HAP-1 (cell line): ENCODE results near the gene TOR1A.

Experiments
- DNase-seq, 2 experiments: peaks; one replicate each; pipeline ENCODE4 v3.0.0-alpha.2; 2016 to 2020; ENCODE audit warnings: low spot score in 2 of 2
- H3K27me3 ChIP-seq: fragments of 250-450 bp; sonication (Bioruptor Pico); 2 replicates; pipeline ENCODE4 v1.5.1; 2020; ENCODE audit warnings: low read depth, mild to moderate bottlenecking, moderate library complexity
- H3K36me3 ChIP-seq: fragments of 250-450 bp; sonication (Bioruptor Pico); replicated peaks from 2 replicates; pipeline ENCODE4 v1.5.1; 2020; ENCODE audit warnings: mild to moderate bottlenecking
- H3K4me1 ChIP-seq: fragments of 250-450 bp; sonication (Bioruptor Pico); 2 replicates; pipeline ENCODE4 v1.5.1; 2020; ENCODE audit warnings: mild to moderate bottlenecking
- H3K4me3 ChIP-seq: fragments of 250-450 bp; sonication (Bioruptor Pico); 2 replicates; pipeline ENCODE4 v1.5.1; 2020; ENCODE audit warnings: mild to moderate bottlenecking, moderate library complexity
- H3K9me3 ChIP-seq: fragments of 250-450 bp; sonication (Bioruptor Pico); 2 replicates; pipeline ENCODE4 v1.5.1; 2020; ENCODE audit warnings: mild to moderate bottlenecking, moderate library complexity
- in situ Hi-C: fragments of 300-500 bp; cut with MboI; formaldehyde crosslinking; loops from 3 replicates; pipeline ENCODE4 v1.14.3; 2020; ENCODE audit warnings: low sequenced_read_pairs, inconsistent platforms, mixed read lengths

TOR1A gene

DNA sequence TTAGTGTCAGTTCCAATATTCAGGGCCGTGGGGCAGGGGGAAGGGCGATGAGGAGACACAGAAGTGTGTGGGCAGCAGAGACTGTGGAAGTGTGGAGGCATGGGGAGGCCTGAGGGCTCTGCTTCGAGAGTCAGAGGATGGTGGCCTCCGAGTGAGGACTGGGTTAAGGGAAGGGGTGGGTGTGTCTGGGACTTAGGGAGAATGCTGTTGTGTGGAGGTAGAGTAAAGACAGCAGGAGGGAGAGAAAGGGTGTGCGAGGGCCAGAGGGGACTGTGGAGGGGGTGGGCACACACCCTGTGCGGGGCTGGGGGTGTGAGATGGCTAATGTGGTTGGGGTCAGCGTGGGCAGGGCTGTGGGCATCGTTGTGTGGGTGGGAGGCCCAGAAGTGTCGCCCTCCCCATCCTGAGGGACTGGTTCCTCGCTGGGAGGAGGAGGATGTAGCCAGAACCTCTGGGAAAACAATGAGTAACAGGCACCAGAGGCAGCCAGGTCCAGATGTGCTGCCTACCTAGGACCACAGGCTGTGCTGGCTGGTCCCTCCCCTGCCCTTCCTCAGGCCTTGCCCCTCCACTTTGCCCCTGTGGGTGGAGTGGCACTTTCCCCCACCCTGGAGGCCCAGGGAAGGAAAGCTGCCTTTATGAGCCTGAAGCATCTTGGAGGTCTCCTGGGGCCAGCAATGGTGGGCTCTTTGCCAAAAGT is 15.5 kb upstream of the TOR1A start:
- H3K27me3 ChIP-seq = no peaks in the 10 kb centered on the region
- DNase-seq = no peak
- no peaks in the 10 kb centered on the region for H3K36me3 ChIP-seq
- no peak overlapping the region for H3K4me3 ChIP-seq
- in situ Hi-C loops = no loop called here
- peaks cover 11% of the 10 kb centered on the region for H3K4me1 ChIP-seq
- H3K9me3 ChIP-seq = no peaks in the 10 kb centered on the region

DNA sequence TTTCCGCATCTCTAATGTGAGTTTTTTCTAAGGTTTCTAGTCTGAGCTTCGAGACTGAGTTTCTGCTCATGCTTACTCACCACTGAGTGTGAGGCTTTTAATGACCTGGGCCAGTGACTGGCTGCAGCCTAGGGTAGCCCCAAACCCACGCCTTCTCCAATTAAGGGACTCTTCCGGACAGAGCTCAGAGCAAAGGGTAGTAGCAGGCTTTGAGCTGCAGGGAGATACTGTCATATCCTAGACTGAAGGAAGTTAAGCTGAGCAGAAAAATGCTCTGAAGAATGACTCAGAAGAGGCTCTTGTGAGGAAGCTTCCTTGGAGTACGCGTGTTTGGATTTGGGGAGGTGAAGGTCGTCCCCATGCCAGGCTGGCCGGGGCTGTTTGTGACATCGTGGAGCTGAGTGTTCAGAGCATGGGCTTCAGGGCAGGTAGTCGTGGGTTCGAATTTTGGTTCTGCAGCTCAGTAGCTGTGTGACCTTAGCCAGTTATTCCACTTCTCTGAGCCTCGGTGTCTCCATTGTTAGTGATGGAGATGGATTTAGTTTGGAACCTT is 14.8 kb upstream of the TOR1A start:
- in situ Hi-C loops = no loop called here
- DNase-seq = no peak
- no peaks in the 10 kb centered on the region for H3K27me3 ChIP-seq

DNA sequence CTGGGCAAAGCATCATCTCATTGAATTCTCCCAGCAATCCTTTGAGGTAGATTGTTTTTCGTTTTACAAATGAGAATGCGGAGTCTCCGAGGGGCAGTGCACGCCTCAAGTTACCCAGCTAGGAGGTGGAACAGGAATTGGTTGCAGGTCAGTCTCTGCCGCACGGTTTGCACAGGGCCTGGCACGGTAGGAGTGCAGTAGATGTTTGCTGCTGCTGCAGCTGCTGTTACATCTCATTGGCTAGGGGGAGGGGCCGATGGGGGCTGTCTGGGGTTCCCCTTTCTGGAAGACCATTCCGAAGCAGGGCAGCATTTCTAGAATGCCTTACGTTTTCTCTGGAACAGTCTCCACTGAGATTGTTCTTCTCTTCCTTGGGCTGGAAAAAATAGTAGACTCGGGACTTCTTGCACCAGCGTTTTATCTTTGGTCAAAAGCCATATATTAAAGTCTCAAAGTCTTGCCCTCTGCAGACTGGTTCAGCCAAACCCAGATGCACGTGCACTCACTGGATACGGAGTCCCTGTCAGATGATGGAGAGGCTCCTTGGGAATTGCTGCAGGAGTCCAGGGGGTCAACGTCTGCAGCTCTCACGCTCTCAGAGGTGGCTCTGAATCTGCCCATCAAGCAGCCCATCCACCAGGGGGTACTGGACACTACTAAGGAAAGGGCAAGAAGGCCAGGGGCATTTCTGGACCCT is 12.5 kb upstream of the TOR1A start:
- in situ Hi-C loops = no loop called here
- no peak for DNase-seq
- Histone ChIP-seq H3K9me3 (no peaks in the 10 kb centered on the region), H3K4me3 (peak overlapping the region; percentile 84), H3K27me3 (no peaks in the 10 kb centered on the region), H3K4me1 (peaks cover 15% of the 10 kb centered on the region), H3K36me3 (peaks cover 19% of the 10 kb centered on the region)

More for the DNA sequence above, 14.8 kb upstream of the TOR1A start:
- Histone ChIP-seq H3K9me3 (no peaks in the 10 kb centered on the region), H3K4me1 (peaks cover 16% of the 10 kb centered on the region), H3K4me3 (no peak overlapping the region), H3K36me3 (no peaks in the 10 kb centered on the region)

DNA sequence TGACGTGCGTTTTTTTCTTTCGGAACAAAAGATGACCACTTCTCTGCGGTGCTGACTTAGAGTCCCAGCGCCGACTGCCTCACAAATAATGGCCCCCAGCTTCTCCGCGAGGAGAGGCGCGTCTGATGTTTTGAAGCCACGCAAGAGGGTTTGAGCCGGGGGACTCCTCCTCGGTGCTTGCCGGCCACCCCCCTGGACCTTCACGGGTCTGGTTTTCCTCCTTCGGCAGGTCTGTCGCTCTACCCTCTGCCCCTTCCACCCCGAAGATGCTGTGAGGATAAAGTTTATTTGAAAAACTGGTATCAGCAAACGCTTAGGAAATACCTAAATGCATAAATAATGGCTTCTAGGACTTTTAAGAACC is 11.9 kb upstream of the TOR1A start:
- in situ Hi-C loops = no loop called here
- Histone ChIP-seq H3K27me3 (no peaks in the 10 kb centered on the region), H3K36me3 (peaks cover 25% of the 10 kb centered on the region), H3K4me3 (peak overlapping the region; percentile 84), H3K4me1 (peaks cover 9% of the 10 kb centered on the region), H3K9me3 (no peaks in the 10 kb centered on the region)
- DNase-seq = peak; percentile 21 to 41

DNA sequence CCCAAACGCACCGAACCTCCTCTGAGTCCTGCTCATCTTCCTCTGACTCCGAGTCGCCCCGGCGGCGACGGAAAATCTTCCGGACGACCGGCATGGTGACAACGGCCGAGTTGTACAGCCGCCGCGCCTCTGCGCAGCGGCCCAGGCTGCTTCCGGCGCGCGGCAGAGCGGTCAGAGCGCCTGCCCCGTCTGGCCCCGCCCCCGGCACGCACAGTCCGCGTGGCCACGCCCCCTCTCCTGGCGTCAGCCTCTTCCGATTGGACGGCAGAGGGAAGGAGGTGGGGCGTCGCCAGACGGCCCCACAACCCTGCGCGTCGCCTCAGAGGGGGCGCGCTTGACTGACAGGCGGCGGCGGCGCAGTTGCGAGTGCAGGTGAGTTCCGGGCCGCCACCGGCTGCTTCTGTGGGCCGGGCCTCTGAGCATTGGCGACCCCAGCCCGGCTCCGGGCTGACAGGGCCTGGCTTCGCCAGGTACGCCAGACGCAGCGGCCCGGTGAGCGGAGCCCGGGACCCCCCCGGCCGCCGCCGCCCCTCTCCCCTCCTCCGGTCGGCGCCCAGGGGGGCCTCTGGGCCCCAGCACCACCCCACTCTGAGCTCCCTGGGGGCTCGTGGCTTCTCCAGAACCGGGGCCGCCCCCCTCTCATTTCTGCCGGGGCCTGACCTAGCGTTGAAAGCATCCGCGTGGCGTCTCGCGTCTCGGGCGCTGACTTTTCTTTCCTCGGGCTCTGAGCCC is 11.4 kb upstream of the TOR1A start, which contains the start of the genes C9orf78 and USP20:
Gene C9orf78, minus strand, starts transcription at position 148 of the 732 bp plus-strand sequence. Its CDS starts 54 bp downstream, at position 94.
Gene USP20, plus strand, starts transcription at position 331 of the 732 bp plus-strand sequence. CDS start 17,098 bp downstream, outside the sequence.
- in situ Hi-C loops = no loop called here
- DNase-seq = peak; percentile 96 to 98
- peaks cover 30% of the 10 kb centered on the region for H3K36me3 ChIP-seq
- H3K9me3 ChIP-seq = no peaks in the 10 kb centered on the region
- peak within 1 kb of the TSS; percentile 84 for H3K4me3 ChIP-seq
- no peaks in the 10 kb centered on the region for H3K27me3 ChIP-seq
- peaks cover 9% of the 10 kb centered on the region for H3K4me1 ChIP-seq

DNA sequence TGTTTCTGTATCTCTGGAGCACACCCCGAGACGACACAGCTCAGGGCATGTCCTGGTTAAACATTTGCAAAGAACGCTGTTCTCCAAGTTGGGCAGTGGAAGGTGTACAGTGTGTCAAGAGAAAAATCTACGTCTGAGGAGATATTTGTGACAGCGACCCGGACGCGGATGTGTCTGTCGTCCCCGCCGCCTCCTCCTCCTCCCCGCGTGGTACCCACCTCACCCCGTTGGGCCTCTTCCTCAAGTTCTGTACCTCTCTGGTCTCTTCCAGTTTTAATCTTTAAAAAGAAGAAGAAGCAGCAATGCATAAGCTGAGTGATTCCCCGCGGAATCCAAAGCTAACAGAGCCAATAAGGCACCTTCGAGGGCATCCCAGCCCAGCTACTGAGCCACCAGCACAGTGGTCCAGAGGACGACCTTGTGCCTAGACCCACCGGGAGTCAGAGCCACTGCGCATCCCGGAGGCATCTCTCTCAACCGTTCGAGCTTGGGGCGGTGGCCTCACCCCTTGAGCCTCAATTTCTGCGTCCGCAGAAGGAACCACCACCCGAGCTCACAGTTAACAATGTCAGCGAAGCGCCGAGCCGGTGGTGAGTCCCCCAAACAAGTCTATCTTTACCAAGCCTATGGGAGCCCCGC is 10.7 kb upstream of the TOR1A start:
- in situ Hi-C loops = no loop called here
- no peak for DNase-seq

DNA sequence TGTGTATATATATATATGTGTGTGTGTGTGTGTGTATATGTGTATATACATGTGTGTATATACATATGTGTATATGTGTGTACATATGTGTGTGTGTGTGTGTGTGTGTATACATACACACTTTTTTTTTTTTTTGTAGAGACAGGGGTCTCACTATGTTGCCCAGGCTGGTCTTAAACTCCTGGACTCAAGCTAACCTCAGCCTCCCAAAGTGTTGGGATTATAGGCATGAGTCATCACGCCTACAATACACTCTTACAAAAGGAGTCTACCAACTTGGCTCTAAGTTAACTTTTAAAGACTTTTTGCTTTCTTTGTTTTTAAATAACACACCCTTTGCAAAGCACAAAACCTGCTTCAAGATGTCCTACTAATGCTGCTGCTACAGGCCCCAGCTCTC is 9.0 kb upstream of the TOR1A start:
- in situ Hi-C loops = no loop called here

More for the DNA sequence above, 10.7 kb upstream of the TOR1A start:
- H3K4me1 ChIP-seq = peaks cover 9% of the 10 kb centered on the region
- peaks cover 33% of the 10 kb centered on the region for H3K36me3 ChIP-seq
- no peaks in the 10 kb centered on the region for H3K9me3 ChIP-seq
- H3K27me3 ChIP-seq = no peaks in the 10 kb centered on the region
- H3K4me3 ChIP-seq = peak overlapping the region; percentile 84

DNA sequence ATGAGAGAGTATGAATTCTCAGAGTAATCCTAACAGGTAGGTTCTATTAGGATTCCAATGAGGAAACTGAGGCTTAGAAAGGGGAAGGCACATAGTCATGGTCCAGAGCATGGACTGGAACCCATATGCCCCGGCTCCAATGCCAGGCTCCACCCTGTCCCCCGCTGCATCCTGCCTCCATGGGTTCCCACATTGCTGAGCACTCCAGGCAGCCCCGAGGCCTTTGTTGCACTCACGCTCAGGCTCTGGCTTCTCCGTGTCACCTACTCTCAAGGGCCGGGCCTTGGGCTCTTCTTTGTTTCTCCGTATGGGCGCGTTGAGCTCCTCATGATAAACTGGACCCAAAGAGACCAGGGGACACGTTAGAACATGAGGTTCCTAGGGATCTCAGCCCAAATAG is 5.0 kb upstream of the TOR1A start:
- DNase-seq = no peak
- Histone ChIP-seq H3K9me3 (no peaks in the 10 kb centered on the region), H3K27me3 (no peaks in the 10 kb centered on the region), H3K4me1 (peaks cover 2% of the 10 kb centered on the region), H3K4me3 (no peak overlapping the region), H3K36me3 (peaks cover 53% of the 10 kb centered on the region)
- in situ Hi-C loops = no loop called here

More for the DNA sequence above, 9.0 kb upstream of the TOR1A start:
- H3K4me1 ChIP-seq = peaks cover 9% of the 10 kb centered on the region
- peaks cover 46% of the 10 kb centered on the region for H3K36me3 ChIP-seq
- H3K9me3 ChIP-seq = no peaks in the 10 kb centered on the region
- H3K27me3 ChIP-seq = no peaks in the 10 kb centered on the region
- no peak overlapping the region for H3K4me3 ChIP-seq
- DNase-seq = no peak

DNA sequence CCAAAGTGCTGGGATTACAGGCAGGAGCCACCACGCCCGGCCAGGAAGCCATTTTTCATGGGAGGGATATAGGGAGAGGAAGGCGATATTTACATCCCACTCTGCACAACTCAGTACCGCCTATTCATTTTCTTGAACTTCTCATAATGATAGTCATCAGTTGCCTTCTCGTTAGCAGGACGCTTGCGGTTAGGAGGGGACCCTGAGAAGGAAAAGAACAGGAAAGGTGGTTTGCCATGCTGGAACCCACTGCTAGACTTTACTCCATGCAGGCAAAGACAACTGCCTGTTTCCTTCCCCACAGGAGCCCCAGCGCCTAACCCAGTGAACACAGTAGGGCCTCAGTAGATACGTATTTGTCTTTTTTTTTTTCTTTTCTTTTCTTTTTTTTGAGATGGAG is 4.1 kb upstream of the TOR1A start:
- H3K9me3 ChIP-seq = no peaks in the 10 kb centered on the region
- no peak overlapping the region for H3K4me3 ChIP-seq
- peaks cover 50% of the 10 kb centered on the region for H3K36me3 ChIP-seq
- DNase-seq = no peak
- H3K27me3 ChIP-seq = no peaks in the 10 kb centered on the region
- in situ Hi-C loops = no loop called here
- no peaks in the 10 kb centered on the region for H3K4me1 ChIP-seq

DNA sequence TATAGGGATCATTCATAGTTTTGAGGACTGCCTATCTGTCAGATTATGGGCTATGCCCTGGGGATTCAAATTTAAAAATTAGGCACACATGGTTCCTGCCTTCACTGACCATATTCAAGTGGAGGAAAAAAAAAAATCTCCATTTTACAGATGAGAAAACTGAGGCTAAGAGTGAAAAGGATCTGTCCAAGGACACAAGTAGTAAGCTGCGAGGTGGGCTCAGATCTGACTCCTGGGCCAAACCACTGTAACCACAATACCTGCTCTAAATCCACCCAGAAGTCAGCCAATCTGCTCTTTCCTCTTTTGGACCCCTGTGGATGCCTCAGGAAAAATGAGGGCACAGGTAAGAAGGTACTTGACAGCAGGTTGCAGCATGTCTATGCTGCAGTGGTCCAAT is 2.8 kb upstream of the TOR1A start:
- Histone ChIP-seq H3K36me3 (peaks cover 45% of the 10 kb centered on the region), H3K9me3 (no peaks in the 10 kb centered on the region), H3K4me3 (no peak overlapping the region), H3K27me3 (no peaks in the 10 kb centered on the region), H3K4me1 (no peaks in the 10 kb centered on the region; the same call in 1 of the 2 replicates)
- in situ Hi-C loops = no loop called here
- DNase-seq = no peak

DNA sequence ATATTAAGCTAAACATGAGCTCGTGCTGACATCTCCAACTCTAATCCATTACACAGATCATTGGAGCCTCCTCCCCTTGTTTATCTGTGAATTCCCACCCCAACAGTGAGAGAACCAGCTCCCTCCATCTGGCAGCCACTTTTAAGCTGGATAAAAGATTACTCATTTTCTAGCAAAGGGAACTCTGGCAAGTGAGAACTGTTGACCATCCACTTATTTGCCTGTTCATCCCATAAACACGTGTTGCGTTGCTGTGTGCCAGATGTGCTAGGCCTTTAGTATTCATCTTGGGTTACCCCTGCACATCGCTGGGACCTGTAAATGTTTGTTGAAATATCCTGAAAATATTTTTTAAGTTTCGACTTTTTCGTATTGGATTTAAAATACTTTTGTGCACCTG is 2.4 kb upstream of the TOR1A start:
- Histone ChIP-seq H3K4me3 (no peak overlapping the region), H3K9me3 (no peaks in the 10 kb centered on the region), H3K36me3 (peaks cover 45% of the 10 kb centered on the region), H3K4me1 (no peaks in the 10 kb centered on the region; the same call in 1 of the 2 replicates), H3K27me3 (no peaks in the 10 kb centered on the region)
- in situ Hi-C loops = no loop called here
- no peak for DNase-seq

DNA sequence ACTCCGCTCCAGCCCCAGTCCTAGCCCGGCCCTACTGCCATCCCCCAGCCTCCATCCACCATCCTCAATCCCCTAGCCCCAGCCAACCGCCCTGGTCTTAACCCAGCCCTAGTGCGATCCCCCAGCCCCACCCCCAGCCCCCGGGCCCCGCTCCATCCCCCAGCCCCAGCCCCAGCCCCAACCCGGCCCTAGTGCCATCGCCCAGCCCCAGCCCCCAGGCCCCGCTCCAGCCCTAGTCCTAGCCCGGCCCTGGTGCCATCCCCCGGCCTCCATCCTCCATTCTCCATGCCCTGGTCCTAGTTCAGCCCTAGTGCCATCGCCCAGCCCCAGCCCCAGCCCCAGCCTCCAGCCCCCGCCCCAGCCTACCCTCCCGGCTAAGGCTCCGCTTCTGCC is 398 bp downstream of the TOR1A start:
- H3K4me3 ChIP-seq = peak overlapping the region; percentile 86
- no peaks in the 10 kb centered on the region for H3K9me3 ChIP-seq
- H3K36me3 ChIP-seq = peaks cover 39% of the 10 kb centered on the region
- in situ Hi-C loops = no loop called here
- H3K27me3 ChIP-seq = no peaks in the 10 kb centered on the region
- DNase-seq = no peak
- H3K4me1 ChIP-seq = no peaks in the 10 kb centered on the region; the same call in 1 of the 2 replicates

DNA sequence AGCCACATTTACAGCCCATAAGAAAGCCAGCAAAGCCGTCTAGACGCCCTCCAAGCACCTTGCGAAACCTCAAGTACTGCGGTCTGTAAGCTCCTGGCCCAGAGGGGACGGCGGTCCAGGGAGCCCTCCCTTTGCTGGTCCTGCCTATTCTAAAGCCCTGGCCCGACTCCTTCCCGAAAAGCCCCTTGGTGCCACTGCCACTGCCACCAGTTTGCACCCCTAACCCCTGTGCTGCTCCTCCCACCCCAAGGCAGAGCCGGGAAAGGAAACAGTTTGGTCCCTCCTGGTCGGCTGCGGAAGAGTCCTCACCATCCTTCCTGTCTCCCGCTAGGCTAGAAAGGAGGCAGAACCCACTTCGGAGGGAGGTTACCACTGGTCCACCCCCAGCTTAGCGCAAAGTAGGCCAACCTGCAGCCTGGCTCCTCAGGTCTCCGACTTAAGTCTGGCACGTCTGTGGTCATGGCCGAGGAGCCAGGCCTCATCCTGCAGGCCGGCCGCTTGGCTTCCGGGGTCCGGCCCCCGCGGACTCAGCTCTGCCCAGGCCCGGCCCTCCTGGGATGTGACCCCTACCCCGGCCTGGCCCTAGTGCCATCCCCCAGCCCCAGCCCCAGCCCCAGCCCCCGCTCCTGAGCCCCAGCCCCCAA is 916 bp downstream of the TOR1A start:
- peaks cover 42% of the 10 kb centered on the region for H3K36me3 ChIP-seq
- in situ Hi-C loops = no loop called here
- DNase-seq = peak in 1 of 2 experiments; percentile 29

More for the DNA sequence above, 916 bp downstream of the TOR1A start:
- Histone ChIP-seq H3K4me3 (peak overlapping the region; percentile 86), H3K4me1 (no peaks in the 10 kb centered on the region; the same call in 1 of the 2 replicates), H3K9me3 (no peaks in the 10 kb centered on the region), H3K27me3 (no peaks in the 10 kb centered on the region)
